ENCODE results near the gene KIAA0930.
"Not testable (repeated sequence)": the region's sequence is repeated elsewhere in the genome, so short reads cannot be mapped to it uniquely, and the experiment has no call there.

KIAA0930 gene

GRCh38 chr22:45240810-45241631, at the start of gene KIAA0930:
KIAA0930 (minus strand) TSS chr22:45240894; CDS start chr22:45240703, 191 bp downstream.
- peak; percentile 85 for DNase-seq

DNA sequence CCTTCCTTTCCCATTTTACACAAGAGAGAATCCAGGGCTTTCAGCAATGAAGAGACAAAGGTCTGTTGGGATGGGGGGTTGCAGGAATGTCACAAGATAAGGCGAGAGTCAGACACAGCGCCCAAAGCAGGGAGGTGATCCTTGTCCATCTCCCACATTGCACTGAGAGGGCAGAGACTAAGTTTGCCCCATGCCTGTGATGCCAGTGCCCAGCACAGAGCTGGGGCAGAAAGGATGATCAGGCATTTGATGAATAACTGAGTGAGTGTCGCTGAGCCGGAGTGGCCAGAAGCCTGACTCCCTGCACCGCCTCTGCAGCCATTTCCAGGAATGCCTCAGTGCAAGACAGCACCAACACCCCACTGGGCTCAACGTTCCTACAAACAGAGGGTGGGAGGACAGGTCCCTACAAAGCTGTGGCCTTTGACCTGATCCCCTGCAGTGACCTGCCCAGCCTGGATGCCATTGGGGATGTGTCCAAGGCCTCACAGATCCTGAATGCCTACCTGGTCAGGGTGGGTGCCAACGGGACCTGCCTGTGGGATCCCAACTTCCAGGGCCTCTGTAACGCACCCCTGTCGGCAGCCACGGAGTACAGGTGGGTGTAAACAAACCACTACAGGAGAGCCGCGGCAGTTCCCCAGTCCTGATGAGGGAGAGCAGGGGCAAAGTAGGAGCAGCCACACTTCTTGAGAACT, 46.3 kb upstream of the KIAA0930 start:
- no peak for DNase-seq

GRCh38 chr22:45285263-45286058, 44.8 kb upstream of the KIAA0930 start:
- no peak for DNase-seq

- DNase-seq: peak; percentile 40
These were observed 44.1 kb upstream of the KIAA0930 start, which contains the start of gene UPK3A for GRCh38 chr22:45284705-45285262. UPK3A (plus strand) TSS chr22:45284949; CDS start chr22:45285014, 65 bp downstream.

GRCh38 chr22:45281010-45281409, 40.3 kb upstream of the KIAA0930 start:
- no peak for DNase-seq

GRCh38 chr22:45280587-45280980, 39.9 kb upstream of the KIAA0930 start:
- no peak for DNase-seq

DNA sequence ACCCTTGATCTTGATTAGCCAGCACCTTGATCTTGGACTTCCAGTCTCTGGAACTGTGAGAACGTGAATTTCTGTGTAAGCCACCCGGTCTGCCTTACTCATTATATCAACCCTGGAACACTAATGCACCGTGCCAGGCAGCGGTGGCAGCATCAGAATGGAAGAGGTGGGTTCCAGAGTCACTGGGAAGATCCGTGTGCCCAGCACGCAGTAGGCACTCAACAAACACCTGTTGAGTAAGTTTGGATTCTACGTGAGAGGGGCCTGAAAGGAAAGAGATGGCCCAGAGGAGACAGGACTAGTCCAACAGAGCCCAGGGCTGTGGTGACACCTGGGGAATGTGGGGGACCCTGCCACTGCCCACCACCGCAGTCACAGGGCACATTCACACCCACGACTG, 37.4 kb upstream of the KIAA0930 start:
- DNase-seq: no peak

DNA sequence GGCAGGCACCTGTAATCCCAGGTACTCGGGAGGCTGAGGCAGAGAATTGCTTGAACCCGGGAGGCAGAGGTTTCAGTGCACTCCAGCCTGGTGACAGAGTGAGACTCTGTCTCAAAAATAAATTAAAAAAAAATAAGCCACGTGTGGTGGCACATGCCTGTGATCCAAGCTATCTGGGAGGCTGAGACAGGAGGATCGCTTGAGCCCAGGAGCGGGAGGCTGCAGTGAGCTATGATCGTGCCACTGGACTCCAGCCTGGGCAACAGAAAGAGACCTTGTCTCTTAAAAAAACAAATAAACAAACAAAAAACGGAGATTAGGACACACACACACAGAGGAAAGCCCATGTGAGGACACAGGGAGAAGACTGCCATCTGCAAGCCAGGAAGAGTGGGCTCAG, 37.0 kb upstream of the KIAA0930 start:
- DNase-seq: not testable (repeated sequence)

DNA sequence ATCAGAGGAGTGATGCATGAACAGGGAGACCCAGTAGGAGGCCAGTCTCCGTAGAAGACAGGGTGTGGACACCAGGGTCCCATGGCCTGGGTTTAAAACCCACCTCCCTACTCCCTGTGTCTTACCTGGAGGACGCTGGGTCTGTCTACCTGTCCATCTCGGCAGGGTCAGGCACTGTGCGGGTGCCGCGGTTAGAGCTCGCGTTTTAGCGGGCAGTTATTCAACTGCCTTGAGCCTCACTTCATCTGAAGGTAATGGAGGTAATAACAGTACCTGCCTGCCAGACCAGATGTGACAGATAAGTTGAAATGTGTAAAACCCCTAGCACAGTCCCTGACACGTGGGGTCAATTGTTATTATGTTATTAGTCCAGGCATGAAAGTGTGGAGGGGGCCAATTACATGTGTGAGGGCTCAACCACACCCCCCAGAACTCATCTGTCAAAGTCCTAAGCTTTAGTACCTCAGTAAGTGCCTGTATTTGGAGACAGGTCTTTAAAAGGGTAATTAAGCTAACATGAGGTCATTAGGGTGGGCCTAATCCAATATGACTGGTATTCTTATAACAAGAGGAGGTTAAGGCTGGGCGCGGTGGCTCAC, 35.9 kb upstream of the KIAA0930 start:
- no peak for DNase-seq

DNA sequence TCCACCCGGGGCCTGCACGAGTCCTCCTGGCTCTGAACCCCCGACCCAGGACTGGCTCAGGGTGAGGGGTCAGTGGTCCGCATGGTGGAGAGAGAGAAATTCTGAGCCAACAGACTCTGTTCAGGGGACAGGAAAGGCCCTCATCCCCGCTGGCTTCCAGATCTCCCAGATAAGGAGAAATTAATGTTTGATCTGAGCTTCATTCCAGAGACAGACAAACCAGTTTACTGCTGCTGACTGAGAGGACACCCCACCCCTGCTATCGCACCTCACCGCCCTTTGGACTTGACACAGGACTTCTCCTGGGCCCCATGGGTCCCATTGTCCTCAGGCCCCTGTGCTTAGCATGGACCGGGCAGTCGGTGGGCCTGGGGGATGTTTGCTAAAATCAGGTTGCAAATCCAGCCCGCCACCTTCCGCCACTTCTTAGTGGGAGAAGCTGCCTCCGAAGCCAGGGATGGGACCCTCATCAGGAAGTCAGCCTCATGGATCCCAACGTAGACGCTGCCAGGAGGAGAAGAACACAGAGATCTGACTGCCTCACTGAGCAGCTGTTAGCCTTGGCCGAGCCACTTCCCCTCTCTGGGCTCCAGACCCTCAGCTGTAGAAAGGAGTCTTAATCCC, 32.9 kb upstream of the KIAA0930 start:
- DNase-seq: no peak

DNA sequence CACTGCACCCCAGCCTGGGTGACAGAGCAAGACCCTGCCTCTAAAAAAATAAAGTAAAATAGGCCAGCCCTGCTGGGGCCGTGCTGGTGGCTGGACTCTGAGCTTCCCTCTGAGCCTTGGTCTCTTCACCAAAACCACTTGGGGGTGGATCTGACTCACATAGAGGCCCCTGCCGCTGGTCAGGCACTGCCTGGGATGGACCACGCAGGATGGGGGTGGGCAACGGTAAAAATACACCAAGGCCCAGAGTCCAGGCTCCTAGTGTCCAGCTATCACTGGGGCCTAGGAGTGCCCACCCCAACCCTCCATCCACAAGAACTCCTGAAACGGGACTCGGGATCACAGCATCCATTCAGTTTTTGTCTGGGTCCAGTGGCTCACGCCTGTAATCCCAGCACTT, 31.8 kb upstream of the KIAA0930 start:
- no peak for DNase-seq

GRCh38 chr22:45271667-45272201, 31.0 kb upstream of the KIAA0930 start:
- DNase-seq: no peak

- DNase-seq: no peak
These were observed 29.7 kb upstream of the KIAA0930 start for GRCh38 chr22:45270095-45271020.

DNA sequence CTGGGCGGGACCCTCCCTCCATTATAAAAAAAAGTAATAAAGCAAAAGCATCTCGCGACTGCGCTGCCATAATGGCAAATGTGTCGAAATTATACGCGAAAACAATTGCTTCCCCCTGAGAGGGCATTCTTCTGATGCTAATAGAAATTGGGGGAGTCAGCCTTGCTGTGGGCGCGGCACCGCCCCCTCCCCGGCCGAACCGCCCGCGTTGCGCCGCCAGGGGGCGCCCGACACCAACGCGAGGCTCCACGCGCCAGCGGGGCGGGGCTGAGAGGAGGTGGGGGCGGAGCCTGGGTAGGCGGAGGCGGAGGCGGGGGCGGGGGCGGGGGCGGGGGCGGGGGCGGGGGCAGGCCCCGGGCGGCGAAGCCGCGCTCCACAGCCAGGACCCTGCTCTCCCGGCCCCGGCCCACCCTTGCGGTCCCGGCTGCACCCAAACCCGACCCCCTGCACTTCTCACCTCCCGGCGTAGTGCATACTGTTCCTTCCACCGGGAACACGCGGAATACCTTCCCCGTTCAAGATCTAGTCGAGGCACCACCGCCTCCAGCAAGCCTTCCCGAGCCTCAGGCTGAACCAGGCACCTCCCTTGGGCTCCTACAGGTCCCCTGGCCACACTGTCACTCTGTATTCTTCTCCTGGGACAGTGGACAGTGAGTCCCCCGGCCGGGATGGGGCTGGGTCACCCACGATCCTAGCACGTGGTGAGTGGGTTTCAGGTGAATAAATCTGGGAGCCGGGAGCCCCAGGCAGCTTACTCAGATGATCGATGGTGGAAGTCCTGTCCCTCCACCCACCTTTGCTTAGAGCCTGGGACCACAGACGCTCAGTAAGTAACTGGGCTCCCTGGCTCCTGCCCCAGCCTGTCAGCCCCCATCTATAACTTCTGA, 28.5 kb upstream of the KIAA0930 start:
- DNase-seq: peak; percentile 93

DNA sequence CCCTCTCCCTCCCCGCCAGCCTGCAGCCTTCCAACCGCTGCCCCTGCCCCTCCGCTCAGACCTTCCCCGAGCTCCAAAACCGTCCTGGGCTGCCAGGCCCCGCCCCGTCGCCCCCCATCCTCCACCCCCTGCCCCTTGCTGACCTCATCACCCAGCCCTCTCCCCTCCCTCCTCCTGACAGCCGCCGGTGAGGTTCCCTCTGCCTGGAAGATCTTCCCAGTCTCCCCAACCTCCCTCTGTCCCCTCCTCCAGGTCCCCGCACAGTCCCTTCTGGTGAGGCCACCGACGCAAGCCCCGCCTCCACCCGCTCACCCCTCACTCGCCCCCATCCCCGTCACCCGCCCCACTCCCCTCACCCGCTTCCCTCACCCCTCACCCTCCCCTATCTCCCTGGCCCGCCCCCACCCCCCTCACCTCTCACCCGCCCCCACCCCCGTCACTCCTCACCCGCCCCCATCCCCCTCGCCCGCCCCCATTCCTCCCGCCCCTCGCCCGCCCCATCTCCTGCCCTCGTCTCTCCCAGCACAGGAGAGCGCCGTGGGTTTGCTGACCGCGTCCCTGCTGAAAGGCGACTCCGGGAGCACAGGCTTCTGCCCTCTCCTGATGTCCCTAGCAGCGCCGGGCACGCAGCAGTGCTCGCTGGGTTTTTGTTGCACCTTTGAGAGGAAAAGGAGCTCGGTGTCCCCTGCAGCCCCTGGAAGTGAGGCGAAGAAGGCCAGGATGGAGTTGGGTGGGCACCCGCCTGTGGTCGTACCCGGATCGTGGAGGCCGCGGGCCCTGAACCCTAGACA, 27.7 kb upstream of the KIAA0930 start:
- no peak for DNase-seq

DNA sequence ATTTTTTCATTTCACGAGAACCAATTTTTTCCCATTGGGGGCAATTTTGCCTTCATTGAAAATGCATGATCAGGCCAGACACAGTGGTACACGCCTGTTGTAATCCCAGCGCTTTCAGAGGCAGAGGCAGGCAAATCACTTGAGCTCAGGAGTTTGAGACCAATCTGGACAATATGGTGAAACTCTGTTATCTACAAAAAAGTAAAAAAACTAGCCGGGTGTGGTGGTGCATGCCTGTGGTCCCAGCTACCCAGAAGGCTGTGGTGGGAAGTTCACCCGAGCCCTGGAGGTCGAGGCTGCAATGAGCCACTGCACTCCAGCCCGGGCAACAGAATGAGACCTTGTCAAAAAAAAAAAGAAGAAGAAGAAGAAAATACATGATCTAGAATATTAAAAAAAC, 24.8 kb upstream of the KIAA0930 start:
- DNase-seq: no peak

- no peak for DNase-seq
These were observed 23.0 kb upstream of the KIAA0930 start for GRCh38 chr22:45263463-45264269.

DNA sequence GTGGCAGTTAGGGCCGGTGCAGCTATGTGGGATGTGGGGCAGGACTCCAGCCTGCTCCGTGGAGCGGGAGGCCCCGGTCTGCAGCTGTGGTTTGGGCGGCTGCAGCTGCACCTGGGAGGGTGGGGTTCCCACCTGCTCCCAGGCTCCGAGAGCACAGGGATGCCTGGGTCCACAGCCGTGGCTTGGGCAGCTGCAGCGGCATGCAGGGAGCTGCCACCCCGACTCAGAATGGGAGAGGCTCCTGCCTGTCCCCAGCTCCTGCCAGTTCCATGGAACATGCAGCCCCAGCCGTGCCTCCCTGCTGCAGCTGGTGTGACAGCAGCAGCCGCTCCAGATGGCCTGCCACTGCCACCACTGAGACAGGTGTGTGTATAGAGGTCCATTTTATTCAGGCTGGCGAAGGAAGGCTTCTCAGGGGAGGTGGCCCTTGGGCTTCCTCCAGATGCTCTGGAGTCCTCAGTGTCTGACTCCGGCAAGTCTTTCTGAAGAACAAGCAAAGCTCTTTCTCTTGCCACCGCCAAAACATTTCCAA, 22.3 kb upstream of the KIAA0930 start:
- no peak for DNase-seq
